Fibroblast of skin of left biceps (primary cell): ENCODE results near the gene SLAMF8.

Experiments
- DNase-seq, 2 experiments: peaks; one replicate each; pipeline ENCODE4 v3.0.0-alpha.2; 2013; ENCODE audit warnings: low read depth in 2 of 2

Gene SLAMF8

DNA sequence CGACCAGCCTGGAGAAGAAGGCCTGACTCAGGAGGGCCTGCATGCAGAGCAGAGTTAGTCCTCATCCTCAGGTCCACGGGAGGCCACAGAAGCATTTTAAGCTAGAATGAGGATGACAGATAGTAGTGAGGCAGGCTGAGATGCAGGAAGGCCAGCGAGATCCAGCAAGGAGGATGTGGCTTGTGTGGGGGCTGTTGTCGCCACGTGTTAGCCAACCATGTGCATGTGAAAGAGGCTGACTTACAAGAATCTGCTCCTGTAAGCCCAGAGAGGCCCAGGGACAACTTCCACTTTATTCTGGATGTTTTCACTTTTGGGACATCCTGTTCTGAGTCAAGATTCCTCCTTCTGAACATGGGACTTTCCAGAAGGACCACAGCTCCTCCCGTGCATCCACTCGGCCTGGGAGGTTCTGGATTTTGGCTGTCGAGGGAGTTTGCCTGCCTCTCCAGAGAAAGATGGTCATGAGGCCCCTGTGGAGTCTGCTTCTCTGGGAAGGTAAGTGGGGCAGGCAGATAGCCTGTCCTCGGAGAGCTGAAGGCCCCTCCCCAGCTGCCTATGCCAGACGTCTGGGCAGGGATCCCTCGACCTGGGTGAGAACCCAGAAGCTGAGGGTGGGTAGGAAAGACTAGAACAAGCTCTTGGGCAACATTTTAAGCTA, at the start of gene SLAMF8:
Gene SLAMF8 (plus strand): TSS at position 433 of the 661 bp plus-strand sequence. CDS start 26 bp downstream, at position 459.
- DNase-seq = no peak

GRCh38 chr1:159778266-159778665, 48.4 kb upstream of the SLAMF8 start:
- no peak for DNase-seq

DNA sequence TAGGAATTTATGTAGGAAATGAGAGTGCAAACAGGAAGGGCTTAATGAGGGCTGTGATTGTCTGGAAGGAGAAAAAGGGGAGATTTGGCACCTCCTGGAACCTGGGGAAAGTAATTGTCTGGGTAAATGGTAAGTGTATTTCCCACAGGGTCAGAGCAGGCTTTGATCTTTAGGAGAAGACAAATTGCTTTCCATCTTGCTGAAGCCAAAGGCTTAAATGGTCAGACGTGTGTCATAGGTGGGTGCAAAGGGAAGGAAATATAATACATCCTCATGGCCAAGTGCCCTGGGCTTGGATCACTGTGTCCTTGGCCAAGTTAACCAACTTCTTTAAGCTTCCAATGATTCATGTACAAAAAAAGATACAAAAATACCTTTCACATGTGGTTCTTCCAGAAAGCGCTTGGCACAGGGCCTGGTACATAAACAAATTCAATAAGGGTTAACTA, 47.2 kb upstream of the SLAMF8 start:
- DNase-seq = peak in 1 of 2 experiments; percentile 15

DNA sequence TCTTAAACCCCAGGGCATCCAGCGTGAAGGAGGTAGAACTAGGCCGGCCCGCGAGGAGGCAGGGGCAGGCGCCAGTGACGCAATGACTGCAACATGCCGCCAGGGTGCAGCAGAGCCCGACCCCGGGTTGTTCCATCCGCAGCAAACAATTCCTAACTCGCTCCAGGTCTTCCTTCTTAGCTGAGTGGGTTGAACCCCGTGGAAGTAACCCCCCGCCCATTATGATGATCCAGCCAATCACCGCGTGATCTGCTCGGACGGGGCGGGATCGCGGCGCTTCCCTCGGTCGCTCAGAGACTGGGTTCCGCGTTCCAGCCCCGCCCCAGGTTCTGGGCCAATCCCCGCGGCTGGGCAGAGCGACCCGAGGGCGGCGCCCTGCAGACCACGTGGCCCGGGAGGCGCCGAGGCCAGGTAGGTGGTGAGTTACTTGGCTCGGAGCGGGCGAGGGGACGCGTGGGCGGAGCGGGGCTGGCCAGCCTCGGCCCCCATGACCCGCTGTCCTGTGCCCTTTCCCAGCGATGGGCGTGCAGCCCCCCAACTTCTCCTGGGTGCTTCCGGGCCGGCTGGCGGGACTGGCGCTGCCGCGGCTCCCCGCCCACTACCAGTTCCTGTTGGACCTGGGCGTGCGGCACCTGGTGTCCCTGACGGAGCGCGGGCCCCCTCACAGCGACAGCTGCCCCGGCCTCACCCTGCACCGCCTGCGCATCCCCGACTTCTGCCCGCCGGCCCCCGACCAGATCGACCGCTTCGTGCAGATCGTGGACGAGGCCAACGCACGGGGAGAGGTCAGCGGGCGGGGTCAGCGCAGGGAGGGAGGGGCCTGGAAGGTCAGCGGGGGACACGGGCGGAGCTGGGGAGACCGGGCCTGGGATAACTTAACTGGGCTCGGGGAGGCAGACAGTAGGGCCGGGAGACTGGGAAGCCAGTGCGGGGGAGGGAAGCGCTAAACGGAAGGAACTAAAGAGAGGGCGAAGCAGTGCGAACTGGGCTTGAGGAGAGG, 45.8 kb upstream of the SLAMF8 start, which contains the start of gene DUSP23:
Gene DUSP23 (plus strand): TSS at position 380 of the 1,000 bp plus-strand sequence. CDS start 139 bp downstream, at position 519.
- peak; percentile 93 to 96 for DNase-seq

DNA sequence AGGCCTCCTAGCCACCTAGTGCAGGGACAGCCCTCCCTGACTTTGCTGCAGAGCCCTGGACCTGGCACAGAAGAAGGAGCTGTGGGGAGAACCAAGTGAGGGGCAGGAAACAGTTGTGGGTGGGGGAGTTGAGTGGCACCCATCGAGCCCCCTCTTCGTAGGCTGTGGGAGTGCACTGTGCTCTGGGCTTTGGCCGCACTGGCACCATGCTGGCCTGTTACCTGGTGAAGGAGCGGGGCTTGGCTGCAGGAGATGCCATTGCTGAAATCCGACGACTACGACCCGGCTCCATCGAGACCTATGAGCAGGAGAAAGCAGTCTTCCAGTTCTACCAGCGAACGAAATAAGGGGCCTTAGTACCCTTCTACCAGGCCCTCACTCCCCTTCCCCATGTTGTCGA, 44.7 kb upstream of the SLAMF8 start:
- DNase-seq = no peak

- DNase-seq = peak in 1 of 2 experiments; percentile 9
These were observed 42.9 kb upstream of the SLAMF8 start for GRCh38 chr1:159783724-159784123.

DNA sequence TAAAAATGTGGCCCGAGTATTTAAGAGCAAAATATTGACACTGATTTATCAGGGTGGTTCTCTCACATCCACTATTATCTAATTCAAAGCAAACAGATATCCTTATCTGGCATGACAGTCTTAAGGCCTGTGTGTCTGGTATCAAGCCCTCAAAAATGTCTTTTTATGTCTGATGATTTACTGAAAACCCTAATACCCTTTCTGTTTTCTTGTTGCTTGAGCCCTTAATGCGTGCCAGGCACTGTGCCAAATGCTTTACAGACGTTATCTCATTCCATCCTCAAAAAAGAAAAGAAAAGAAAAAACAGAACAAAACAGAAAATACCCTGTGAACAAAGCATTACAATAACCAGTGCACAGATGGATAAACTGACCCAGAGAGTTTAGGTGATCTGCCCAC, 40.2 kb upstream of the SLAMF8 start:
- DNase-seq = no peak

GRCh38 chr1:159786966-159787365, 39.7 kb upstream of the SLAMF8 start:
- no peak for DNase-seq

DNA sequence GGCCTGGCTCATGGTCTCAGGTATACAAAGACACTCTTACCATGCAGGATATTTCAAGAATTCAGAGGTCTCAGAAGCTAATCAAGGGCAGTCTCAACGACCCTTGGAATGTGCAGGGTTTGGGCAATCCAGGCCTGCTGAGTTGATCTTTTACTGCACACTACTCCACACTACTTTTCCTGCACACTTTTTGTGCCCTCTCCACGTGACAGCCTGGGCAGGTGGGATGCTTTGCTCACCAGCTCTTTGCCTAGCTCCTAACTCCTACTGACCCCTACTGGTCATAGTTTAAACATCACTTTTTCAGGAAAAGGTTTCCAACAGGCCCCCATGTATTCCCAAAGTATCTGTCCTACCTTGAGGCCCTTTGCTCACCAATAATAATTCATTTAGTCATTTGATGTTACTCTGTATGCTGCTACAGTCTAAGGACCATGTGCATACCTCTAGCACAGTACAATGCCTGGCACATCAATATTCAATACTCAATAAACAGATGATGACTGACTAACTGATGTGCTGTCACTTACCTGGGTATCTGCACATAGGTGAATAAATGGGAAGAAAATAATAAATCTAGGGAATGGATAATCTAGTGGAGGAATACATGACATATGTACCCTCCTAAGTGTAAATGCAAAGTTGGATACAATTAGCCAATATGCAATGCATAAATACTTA, 36.3 kb upstream of the SLAMF8 start:
- no peak for DNase-seq

GRCh38 chr1:159791031-159791430, 35.6 kb upstream of the SLAMF8 start:
- DNase-seq = no peak

DNA sequence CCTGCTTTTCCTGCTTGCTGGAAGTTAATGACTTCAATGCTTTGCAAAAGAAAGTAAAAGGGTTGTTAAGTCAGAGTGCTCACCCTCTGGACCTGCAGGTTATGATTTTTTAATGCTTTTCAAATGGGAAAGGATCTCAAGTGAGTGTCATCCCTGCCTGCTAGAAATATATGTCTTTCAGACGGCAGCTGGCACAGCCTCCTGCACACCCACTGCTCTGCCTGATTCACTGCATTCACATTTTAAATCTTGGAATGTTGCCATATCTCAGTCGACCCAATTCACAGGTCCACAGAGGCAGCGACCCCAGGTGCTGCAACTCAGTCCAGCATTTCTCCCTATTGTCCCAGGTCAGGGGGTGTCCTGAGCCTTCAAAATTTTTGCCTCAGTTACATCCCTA, 35.2 kb upstream of the SLAMF8 start:
- DNase-seq = no peak

DNA sequence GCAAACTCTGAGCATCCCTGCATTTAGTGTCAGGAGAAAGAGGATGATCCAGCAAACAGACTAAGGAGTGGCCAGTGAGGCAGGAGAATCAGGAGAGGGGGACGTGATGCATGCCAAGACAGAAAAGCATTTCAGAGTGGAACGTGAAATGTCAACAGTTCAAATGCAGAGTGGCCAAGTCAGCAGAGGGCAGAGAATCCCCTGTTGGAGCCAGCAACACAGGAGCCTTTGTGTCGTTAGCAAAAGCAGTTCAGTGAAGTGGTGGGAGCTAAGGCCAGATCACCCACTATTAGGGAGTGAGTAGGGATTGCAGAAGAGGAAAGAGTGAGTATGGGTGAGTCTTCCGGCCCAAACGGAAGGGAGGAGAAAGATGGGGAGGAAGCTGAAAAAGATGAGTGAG, 31.1 kb upstream of the SLAMF8 start:
- DNase-seq = no peak

DNA sequence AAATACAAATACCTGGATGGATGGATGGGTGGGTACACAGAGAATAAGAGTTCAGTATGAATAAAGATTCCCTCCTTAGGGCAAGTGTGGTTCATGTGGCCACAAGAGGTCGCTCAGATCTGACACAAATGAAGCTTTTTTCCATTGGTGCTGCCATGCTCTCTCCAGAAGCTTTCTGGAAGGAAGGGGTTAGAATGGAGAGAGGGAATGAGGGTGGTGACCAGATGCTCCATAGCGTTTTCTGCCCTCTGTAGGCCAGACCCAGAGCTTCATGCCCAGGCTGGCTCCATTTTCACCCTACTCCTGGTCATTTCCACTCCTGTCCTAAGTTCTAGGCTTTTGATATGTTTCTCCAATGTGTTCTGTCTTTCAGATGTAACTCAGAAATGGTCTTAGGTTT, 27.8 kb upstream of the SLAMF8 start:
- peak; percentile 50 to 56 for DNase-seq

- no peak for DNase-seq
These were observed 27.2 kb upstream of the SLAMF8 start for GRCh38 chr1:159799446-159799985.

DNA sequence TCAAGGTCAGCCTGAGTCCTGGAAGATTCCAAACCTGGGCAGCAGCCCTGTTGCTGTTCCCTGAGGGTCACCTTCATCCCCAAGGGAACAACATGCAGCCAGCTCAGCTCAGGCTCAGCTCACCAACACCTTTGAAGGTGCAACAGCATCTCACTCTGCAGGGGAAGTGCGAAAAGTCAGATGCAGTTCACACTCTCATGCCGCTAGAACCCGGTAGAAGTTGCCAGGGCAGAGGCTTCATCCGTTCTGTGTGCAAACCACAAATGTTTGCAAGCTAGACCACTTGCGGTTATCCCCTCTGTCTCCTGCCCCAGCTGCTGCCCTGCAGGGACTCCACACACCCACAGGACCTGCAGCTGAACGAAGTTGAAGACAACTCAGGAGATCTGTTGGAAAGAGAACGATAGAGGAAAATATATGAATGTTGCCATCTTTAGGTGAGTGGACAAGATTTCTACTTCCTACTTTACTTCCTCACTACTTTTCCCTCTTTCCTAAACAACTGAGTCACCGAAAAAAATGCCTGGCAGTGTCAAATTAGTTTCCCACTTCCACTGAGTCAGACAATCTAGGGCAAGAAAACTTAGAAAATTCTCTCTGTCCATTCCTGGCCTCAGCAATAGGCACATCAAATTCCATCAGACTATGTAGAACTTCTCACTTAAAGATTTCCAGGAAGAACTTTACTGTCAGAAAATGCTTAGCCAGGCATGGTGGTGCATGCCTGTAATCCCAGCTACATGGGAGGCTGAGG, 26.3 kb upstream of the SLAMF8 start:
- DNase-seq = no peak

- DNase-seq = no peak
These were observed 24.6 kb upstream of the SLAMF8 start, which contains the start of gene FCRL6 for GRCh38 chr1:159802111-159802510. TSS of gene FCRL6 (plus strand) at chr1:159802360. CDS start at chr1:159802425, 65 bp downstream.

DNA sequence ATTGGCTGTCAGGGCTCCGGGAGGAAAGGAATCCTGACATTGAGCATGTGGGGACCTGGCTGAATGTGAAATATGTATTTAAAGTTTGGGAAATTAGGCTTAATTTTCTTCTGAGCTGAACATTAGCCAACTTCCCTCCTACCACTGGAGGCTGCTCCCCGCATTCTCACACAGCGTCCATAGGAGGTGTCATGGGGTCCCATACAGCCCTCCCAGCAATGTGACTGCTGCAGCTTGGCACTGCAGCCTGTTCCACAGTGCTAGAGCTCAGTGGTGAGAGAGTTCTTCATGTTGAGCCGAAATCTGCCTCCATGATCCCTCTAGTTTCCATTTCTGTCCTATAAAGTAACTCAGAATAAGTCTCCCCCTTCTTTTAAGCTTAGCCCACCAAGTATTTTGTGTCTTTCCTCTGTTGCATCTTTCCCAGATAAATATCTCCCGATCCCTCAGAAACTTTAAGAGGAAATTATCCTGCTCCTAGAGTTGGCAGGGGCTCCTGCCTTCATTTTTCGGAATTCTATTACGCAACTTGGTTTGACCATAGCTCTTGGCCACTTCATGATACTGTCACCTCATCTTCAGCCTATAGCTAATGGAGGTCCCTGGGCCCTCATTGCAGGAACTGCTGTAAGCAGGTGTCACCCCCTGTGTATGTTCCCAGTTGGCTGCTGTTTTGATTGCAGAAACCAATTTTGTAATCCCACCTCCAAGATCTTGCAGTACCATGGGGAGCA, 22.6 kb upstream of the SLAMF8 start:
- DNase-seq = no peak

DNA sequence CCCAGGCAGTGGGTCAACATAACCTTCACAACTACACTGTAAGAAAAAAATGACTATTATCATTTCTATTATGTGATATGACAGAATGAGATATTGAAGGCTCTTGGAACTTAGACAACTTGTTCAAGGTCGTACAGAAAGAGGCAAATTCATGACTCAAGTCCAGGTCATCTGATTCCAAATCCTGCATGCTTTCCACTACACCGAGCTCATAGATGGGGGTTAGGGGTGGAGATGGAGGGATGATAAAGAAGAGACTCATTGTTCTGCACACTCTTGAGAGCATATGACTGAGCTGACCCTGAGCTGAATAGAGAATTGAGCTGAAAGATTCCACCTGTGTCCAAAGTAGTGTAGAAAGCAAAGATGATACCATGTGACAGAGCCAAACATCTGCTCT, 21.7 kb upstream of the SLAMF8 start:
- no peak for DNase-seq

DNA sequence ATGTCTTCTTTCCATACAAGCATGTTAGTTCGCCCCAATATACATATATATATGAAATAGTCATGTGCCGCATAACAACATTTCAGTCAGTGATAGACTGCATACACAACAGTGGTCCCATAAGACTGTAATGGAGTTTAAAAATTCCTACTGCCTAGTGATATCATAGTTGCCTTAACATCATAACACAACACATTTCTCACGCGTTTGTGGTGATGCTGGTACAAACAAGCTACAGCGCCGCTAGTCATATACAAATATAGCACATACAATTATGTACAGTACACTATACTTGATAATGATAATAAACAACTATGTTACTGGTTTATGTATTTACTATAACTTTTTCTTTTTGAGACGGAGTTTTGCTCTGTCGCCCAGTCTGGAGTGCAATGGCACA, 10.7 kb upstream of the SLAMF8 start:
- DNase-seq = no peak
